Measurements from ENCODE around the gene TRIP11. TPM values are rescaled to one million over a fixed set of nuclear protein-coding genes. Genes with fewer than 3 reads are reported as not detected.

TRIP11 gene
- total and polyA plus RNA-seq, 8 donors: 3.5 to 135 (median 30.9) TPM

GRCh38 chr14:91942946-91943345 lies 96.9 kb downstream of the TRIP11 start:
- peaks cover 0 to 39% (median 18%) of the 10 kb centered on the region in 4 donors for H3K36me3 ChIP-seq
- 94 to 98% (median 96%) methylated on average over 9 of the region's 9 CpGs for WGBS, 5 donors
- H3K4me1 ChIP-seq: peaks cover 8 to 29% (median 11%) of the 10 kb centered on the region in 4 donors
- DNase-seq: no peak
- no peak overlapping the region for H3K27ac ChIP-seq
- H3K9me3 ChIP-seq: no peaks in the 10 kb centered on the region
- TF ChIP-seq POLR2A (IDR thresholded peaks at IDR 0.05) (no peak), EP300 (IDR thresholded peaks at IDR 0.05) (no peak), CTCF (IDR thresholded peaks at IDR 0.05) (no peak), POLR2AphosphoS5 (IDR thresholded peaks at IDR 0.05) (no peak)
- H3K27me3 ChIP-seq: peaks cover 0 to 22% (median 0%) of the 10 kb centered on the region in 3 donors
- H3K4me3 ChIP-seq: no peak overlapping the region
- intact Hi-C loops (cut with DNase I; ENCODE audit: low total_unique reads): no loop called here

- Histone ChIP-seq H3K4me3 (no peak overlapping the region), H3K36me3 (peaks cover 0 to 47% (median 21%) of the 10 kb centered on the region in 4 donors), H3K4me1 (peaks cover 4 to 21% (median 5%) of the 10 kb centered on the region in 4 donors), H3K27me3 (peaks cover 0 to 14% (median 0%) of the 10 kb centered on the region in 3 donors), H3K27ac (no peak overlapping the region), H3K9me3 (no peaks in the 10 kb centered on the region)
- TF ChIP-seq CTCF (IDR thresholded peaks at IDR 0.05): no peak
- TF ChIP-seq POLR2AphosphoS5 (IDR thresholded peaks at IDR 0.05): no peak
- no peak for TF ChIP-seq POLR2A (IDR thresholded peaks at IDR 0.05)
- TF ChIP-seq EP300 (IDR thresholded peaks at IDR 0.05): no peak
- 11 to 50% (median 41%) methylated on average over 1 of the region's 1 CpG for WGBS, 5 donors
- intact Hi-C loops (cut with DNase I; ENCODE audit: low total_unique reads): no loop called here
- DNase-seq: no peak
These were observed 97.7 kb downstream of the TRIP11 start for GRCh38 chr14:91942128-91942527.

GRCh38 chr14:91940209-91940608 lies 99.7 kb downstream of the TRIP11 start:
- H3K9me3 ChIP-seq: no peaks in the 10 kb centered on the region

GRCh38 chr14:91935586-91935985 lies 104.3 kb downstream of the TRIP11 start:
- H3K27me3 ChIP-seq: no peaks in the 10 kb centered on the region
- TF ChIP-seq POLR2AphosphoS5 (IDR thresholded peaks at IDR 0.05) (no peak), POLR2A (IDR thresholded peaks at IDR 0.05) (no peak), CTCF (IDR thresholded peaks at IDR 0.05) (no peak)
- no peak overlapping the region for H3K4me3 ChIP-seq
- H3K36me3 ChIP-seq: peaks cover 0 to 69% (median 36%) of the 10 kb centered on the region in 4 donors
- peaks cover 0 to under 1% (median 0%) of the 10 kb centered on the region in 4 donors for H3K4me1 ChIP-seq
- peak overlapping the region in 1 of 5 donors; percentile 4 for H3K27ac ChIP-seq
- no peak for DNase-seq
- 59 to 78% (median 64%) methylated on average over 6 of the region's 6 CpGs for WGBS, 5 donors
- H3K9me3 ChIP-seq: no peaks in the 10 kb centered on the region
- intact Hi-C loops (cut with DNase I; ENCODE audit: low total_unique reads): no loop called here

More at GRCh38 chr14:91940209-91940608, 99.7 kb downstream of the TRIP11 start:
- H3K4me1 ChIP-seq: peaks cover 0 to 5% (median 2%) of the 10 kb centered on the region in 4 donors
- peaks cover 0 to 65% (median 35%) of the 10 kb centered on the region in 4 donors for H3K36me3 ChIP-seq
- intact Hi-C loops (cut with DNase I; ENCODE audit: low total_unique reads): no loop called here
- H3K4me3 ChIP-seq: no peak overlapping the region
- H3K27ac ChIP-seq: no peak overlapping the region
- whole genome bisulfite sequencing, 5 donors: 80 to 97% (median 89%) methylated on average over 3 of the region's 3 CpGs
- TF ChIP-seq EP300 (IDR thresholded peaks at IDR 0.05) (no peak), POLR2AphosphoS5 (IDR thresholded peaks at IDR 0.05) (no peak), CTCF (IDR thresholded peaks at IDR 0.05) (no peak), POLR2A (IDR thresholded peaks at IDR 0.05) (no peak)
- H3K27me3 ChIP-seq: peaks cover 0 to 6% (median 0%) of the 10 kb centered on the region in 3 donors
- DNase-seq: no peak
